NCI-H748 (cell line): Measurements from ENCODE around the gene TMEM185B.

ENCODE experiments used
- DNase-seq: peaks from one replicate; lab custom pipeline; 2025; ENCODE audit not compliant: unreplicated experiment; lab: John Stamatoyannopoulos, UW

TMEM185B gene

DNA sequence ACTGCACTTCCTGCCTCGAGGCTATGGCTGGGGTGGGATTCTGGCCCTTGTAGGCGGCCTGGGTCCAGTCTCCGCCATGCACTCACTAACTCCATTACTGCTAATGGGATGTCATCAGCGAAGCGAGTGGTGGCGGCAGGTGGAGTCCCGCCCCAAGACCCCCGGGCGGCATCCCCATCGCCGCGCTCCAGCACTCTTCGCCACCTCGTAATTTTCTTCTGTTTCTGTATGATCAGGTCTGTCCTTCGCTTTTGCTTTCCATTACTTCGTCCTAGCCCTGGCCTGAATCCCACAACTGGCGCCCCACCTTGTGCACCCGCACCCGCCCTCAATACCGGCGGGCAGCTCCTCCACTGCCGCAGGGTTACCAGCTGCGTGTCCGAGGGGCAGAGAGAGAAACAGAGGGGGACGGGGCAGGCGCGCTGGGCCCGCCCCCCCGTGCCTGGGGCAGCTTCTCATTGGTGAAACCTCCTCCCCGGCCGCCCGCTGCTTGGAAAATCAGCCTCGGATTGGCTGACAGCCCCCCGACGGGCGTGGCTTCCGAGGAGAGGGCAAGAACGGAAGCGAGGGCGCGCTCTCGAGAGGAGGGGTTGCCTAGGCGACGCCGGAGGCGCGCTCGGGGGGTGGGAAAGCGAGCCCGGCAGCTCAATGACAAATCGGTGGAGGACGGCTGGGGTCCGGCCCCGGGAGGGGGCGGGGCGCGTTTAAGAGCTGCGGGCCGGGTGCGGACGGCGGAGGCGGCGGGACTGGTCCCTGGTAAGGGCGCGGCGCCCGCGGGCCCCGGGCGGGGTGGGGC is 29.2 kb upstream of the TMEM185B start, which contains the start of gene RALB:
Gene RALB (plus strand): TSS at position 628 of the 796 bp plus-strand sequence. CDS start 25,813 bp downstream, outside the sequence.
- peak; percentile 98 for DNase-seq

DNA sequence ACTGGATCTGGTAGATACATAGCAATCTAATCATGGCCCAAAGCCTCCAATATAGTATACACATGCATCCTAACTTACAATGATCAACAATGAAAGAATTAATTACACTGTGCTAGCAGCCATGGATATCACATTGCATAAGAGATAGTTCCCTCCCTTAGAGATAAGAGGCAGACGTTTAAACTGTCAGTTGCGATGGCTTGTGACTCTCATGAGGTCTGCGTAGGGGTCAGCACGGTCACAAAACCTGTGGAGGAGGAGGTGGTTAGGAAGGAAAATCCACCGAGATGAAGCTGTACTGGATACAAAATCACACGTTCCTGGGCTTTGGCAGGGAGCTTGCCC is 28.7 kb upstream of the TMEM185B start:
- no peak for DNase-seq

DNA sequence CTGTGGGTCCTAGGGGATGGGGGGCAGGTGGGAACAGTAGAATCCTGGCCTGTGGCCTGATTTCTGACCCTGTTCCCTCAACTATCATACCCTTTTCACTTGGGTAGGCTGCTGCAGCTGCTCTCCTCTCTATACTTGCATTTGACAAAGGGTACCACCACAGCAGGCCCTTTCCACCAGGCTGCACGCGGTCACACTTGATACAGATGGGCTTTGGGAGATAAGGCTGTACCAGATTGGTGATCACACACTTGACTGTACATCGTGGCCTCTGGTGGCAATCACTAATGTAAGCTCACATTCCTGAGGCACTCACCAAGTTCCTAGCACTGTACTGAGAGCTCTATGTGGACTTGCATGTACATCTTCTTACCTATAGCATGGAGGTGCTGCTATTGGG is 27.9 kb upstream of the TMEM185B start:
- no peak for DNase-seq

DNA sequence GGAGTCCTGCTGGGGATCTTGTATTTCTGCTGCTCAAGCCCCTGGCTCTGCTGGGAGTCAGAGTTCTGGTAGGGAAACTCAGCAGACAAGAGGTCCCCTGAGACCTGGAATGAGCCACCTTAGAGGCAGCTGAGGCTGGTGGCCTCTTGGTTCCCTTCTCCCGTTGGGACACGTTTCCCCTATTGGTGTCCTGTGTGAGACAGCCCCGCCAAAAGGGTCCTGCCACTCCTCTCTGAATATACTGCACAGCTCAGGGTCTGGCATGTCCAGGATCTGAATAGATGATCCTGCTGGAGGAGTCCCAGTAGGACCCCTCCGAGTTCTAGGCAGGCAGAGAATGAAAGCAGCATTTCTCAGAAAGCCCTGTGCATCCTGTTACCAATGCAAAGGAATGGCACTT is 27.4 kb upstream of the TMEM185B start:
- DNase-seq: no peak

DNA sequence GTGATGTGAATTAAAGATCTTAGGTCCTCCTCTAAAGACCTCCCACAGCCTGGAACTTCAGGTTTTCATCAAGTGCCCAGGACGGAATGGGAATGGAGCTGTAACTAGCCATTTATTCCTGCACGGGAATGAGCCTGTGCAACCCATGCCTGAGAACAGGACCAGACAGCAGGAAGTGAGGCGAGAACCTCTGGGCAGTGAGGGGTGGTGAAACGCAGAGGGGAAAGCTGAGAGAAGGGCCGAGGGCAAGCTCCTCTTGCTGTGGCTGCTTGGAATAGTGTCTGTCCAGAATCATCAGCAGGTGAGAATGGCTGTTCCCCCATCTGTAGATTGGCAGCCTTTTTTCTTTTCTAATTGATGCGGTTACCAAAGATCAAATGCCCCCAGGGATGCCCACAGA is 24.7 kb upstream of the TMEM185B start:
- DNase-seq: no peak

DNA sequence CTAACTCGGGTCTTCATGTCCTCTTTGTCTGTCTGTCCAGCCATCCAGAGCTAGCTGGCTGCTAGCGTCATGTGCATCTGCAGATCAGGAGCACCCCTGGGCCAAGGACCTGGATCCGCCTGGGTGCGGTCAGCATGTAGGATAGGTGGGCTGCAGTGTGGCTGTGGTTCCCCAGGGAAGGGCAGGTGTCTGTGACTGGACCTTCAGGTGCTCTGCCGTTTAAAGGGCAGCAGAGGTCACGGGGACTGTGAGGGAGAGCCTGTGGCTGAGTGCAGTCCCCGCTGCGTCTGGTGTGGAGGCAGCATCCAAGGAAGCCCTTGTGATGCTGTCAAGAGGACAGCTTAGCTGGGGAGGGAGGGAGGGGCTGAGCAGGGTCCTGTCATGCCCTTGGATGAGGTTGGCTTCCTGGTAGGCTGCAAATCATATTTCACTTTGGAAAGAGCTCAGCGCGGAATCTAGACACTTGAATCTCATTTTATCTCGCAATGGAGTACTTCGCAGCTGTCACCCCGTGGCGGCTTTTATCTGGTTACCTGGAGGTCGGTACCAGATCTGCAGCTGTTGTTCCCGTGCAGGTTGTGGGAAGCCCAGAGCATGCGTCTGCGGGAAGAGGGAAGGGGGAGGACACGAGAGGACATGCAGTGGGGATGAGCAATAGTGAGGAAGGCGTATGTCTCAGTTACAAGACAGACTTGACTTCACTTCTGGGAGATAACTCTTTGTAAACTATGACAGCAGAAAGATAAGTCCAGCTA is 23.5 kb upstream of the TMEM185B start:
- peak; percentile 10 for DNase-seq

DNA sequence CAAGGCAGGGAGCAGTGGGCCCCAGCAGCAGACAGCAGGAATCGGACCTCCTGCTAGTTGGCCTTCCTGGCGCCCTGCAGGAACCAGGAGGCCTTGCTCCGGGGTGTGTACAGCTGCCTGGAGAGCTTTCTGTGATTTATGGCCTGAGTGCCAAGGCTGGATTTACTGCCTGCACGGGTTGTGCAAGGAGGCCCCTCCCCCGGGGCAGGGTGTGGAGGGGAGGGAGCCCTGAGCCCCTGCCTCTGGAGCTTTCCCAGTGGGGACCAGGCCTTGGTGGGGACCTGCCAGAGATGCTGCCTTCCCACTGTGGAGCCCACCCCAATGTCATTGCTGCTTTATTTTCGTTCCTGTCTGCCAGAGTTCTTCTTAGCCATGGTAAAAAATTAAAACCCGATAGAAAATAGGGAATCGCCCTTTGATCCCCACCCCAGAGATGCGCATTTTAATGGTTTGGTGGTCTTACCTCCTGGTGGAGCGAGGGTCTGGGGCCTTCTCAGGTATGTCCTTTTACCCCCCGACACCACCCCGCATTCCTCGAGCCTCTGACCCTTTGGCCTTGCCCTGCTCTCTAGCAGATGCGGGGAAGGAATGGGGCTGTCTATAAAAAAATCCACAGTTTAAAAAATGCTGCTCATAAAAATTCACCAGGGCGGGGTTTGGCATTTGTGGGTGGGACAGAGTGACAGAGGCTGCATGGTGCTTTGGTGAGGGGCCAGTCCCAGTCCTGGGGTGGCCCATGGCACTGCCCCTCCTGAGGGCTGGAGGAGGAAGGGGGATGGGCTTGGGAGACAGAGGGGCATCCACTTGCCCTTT is 22.5 kb upstream of the TMEM185B start:
- peak; percentile 46 for DNase-seq

DNA sequence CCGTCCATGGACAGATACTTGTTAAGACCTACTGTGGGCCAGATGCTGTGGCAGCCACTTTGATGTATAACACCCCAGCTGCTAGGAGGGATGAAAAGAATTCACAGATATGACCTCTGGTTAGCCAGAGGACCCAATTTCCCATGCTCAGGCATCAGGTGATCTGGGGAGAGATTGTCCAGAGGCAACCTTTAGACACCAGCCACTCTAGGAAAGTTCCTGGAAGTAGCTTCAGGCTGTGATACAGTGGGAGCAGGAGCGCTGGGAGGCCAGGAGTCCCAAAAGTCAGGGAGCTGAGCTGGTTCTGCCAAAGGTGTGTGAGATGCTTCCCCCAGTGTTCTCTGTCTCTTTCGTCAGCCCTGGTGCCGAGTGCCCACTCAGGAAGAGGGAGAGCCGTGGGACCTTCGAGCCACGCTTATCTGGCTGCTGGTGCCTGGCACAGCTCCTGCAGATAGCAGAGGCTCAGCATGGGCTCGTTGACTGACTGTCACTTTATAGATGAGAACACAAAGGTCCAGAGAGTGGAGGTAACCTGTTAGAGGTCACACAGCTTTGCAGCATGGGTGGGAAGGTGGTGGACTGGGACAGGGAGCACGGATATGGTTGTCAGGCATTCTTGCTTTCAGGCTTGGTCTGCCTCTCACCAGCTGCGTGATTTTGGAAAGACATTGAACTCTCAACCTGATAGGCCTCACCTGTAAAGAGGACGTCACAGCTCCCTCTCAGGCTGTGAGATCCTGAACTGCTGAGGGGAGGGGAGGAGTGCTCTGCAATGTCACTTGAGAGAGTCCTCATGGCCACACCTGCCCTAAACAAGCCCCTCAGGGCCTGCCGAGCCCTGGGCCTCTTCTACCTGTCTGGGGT is 21.7 kb upstream of the TMEM185B start:
- DNase-seq: no peak

DNA sequence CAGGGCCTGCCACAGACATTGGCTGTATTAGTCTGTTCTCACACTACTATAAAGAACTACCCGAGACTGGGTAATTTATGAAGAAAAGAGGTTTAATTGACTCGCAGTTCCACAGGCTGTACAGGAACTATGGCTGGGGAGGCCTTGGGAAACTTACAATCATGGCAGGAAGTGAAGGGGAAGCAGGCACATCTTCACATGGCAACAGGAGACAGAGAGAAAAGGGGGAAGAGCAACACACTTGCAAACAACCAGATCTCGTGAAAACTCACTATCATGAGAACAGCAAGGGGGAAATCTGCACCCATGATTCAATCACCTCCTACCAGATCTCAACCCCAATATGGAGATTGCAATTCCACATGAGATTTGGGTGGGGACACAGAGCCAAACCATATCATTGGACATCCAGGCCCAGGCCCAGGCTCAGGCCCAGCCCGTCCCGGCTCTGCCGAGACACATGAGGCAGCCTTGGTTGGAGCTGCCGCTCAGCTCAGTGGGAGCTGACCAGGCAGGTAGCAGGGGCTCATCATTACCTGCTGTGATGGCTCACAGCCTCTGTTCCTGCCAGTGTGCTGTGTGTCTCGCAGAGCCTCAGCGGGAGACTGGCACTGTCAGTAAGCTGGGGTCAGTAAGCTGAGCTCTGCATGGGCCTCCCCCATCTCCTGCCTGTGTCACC is 20.8 kb upstream of the TMEM185B start:
- DNase-seq: no peak

DNA sequence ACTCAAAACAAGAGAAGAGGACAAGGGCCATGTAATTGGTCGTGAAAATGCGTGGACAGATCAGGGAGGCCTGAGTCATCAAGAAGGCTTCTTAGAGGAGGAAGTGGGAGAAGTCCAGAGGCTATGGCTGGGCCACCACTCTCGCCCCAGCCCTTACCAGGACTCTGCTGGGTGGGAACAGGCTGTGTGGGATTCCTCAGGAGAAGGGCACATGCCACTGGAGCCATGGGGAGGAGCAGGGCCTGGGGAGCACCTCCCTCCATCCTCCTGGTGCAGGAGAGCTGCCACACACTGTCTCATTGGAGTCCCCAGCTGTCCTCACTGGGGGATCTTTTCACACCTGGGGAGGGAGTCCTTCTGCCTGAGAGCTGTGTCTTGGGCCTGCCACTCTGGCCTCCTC is 20.0 kb upstream of the TMEM185B start:
- DNase-seq: no peak

DNA sequence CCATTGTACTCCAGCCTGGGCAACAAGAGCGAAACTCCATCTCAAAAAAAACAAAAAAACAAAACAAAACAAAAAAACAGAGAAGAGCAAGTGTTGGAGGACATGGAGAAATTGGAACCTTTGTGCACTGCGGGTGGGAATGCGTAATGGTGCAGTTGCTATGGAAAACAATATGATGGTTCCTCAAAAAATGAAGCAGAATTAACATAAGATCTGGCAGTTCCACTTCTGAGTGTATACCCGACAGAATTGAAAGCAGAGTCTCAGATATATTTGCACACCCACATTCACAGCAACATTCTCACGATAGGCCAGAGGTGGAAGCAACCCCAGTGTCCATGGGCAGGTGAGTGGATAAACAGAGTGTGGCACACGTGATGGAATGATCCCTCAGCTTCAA is 18.5 kb upstream of the TMEM185B start:
- DNase-seq: no peak

DNA sequence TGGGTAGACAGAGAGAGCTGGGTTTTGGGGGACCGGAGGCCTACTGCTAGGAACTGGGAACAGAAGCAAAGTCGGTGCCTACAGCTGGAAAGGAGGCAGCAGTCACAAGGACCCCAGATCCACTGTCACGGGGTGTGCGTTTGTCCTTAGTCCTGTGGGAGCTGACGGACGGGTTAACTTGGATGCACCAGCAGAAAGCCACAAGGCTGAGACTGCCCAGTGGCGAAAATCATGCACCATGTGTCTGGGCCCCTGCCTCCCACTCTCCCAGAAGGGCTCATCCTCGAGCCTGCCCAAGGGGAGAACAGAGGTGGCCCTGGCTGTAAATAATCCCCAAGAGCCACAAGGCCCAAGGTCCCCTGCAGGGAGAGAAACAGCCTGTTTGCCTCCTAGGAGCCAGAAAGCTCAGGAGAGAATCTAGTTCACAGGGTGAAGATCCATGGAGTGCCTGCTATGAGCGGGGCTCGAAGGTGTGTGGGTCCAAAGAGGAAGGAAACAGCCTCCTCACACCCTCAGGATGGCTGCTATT is 17.8 kb upstream of the TMEM185B start:
- DNase-seq: no peak

DNA sequence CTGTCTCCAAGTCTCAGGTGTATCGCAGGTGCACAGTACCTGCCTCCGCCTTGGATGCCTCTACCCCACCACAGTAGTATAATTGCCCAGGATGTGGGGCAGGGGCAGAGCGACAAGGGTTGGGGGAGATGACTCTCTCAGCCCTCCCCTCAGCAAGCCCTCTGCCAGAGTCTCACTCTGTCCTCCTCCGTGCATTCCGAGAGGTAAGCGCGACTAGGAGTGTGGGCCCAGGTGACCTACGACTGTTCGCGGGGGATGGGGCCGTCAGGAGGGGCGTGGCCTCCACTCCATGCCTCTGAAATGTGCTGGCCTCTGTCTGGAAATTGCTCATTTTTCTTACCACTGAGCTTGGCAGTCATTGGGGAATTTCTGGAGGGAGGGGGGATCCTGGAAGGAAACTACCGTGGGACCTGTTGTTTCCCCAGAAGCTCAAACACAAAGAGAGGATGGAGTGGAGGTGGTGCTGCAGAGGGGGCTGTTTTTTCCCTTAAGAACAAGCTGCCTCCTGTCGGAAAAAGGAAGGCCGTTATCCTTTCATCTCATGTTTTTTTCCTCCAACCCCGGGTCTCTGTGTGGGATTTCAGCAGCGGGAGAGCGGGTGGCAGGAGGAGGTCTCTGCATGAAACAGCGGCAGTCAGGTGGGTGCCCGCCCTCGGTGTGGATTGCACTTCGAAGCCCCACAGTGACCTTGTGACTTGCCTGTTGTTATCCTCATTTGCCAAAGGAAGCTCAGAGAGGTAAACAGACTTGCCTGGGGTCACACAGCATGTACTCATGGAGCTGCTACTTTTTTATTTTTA is 16.5 kb upstream of the TMEM185B start:
- no peak for DNase-seq

DNA sequence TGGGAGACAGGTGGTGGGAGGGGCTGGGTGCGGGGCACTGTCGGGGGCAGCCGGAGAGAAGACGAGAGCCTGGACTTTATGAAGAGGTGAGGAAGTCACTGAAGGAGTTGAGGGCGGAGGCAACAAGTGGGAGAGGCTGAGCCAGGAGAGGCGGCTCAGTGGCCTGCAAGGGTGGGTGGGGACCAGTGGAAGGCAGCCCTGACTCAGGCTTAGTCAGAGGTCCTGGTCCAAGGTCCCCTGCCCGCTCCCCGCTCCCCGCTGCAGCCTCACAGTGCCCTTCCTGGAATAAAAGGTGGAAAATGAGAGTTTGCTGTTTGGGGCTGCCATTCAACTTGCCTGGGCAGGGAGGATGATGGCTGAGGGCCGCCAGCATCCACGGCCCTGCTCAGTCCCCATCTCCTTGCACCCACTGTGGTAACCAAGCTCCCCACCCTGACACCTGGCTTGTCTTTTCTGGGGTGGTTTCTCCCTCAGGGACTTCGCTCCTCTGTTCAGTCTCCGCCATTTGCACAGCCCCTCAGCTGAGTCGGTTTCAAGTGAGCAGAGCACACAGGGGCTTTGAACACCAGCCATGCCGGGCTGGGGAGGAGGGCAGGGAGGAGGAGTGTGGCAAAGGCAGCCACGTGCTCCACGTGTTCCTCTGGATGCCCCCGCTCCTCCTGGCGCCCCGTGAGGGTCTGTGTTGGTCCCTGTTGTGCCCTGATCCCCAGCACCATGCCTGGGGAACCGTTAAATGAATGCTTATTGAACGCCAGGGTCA is 15.7 kb upstream of the TMEM185B start:
- no peak for DNase-seq

DNA sequence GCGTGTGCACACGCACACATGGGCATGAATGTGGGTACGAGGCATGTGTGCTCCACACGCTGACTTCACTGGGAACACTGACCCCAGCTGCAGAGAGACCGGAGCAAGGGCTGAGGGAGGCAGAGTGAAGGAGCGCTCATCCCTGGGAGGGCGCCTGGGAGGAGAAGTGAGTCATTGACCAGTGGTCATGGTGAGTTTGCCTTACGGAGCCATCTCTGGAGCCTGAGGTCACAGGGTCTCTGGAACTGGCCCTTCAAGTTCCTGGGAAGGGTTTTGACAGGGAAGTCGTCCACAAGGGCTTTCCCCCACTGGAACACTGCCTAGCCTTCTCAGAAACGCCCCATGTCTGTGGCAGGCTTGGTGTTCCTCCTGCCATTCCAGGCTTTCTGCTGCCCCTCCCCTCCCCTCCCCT is 14.3 kb upstream of the TMEM185B start:
- DNase-seq: no peak

DNA sequence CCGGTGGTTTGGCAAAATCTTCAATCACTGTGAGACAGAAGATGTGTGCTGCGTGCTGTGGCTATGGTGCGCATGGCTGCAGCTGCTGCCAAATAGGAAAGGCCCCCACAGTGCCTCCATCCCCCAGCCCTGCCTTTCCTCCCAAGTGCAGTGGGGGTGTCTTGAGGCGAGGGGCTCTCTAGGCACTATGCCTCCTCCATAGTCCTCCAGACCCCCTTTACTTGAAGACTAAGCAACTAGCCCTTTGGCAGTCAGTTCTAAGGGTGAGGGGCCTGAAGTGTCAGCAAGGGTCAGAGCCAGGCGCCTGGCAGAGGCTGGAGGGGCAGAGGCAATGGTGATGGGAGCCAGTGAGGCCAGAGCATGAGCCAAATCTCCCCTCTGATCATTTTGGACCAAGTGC is 13.6 kb upstream of the TMEM185B start:
- no peak for DNase-seq

DNA sequence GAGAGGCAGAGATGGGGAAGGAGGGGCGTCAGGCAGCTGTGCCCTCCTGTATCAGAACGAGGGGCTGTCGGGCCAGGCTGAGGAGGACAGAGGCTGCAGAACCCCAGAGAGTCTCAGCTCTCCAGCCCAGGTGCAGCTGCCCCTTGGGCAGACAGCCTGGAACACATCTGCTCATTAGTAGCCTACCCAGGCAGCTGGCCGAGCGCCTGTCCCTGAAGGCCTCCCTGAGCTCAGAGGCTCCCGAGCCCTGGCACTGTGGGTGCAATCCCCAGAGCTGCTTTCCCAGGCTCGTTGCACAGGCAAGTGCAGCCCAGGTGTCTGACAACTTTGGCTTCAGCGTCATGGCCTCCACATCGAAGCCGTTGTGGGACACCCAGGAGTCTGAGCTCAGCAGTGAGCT is 13.1 kb upstream of the TMEM185B start:
- DNase-seq: no peak

DNA sequence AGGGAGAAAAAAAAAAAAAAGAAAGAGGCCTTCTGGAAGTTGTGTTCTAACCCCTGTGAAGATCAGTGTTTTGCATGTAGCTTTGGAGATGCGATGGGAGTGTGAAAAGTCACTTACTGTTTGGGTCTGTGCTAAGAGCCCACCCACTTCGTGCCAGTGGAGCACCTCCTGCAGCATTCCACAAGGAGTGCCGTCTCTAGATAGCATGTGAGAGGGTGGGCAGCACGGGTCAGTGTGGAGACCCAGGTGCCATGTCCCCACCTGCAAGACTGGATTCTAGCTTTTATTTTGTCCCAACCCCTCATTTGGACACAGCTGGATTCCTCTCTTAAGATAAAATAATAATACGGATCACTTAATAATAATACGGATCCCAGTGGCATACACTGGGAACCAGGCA is 12.5 kb upstream of the TMEM185B start:
- no peak for DNase-seq
